Measurements from ENCODE around the gene E2F3. TPM values are rescaled to one million over a fixed set of nuclear protein-coding genes. Genes with fewer than 3 reads are reported as not detected.

The E2F3 gene
- total RNA-seq, 1 experiment from 2014 or later, result 27.1 TPM

DNA sequence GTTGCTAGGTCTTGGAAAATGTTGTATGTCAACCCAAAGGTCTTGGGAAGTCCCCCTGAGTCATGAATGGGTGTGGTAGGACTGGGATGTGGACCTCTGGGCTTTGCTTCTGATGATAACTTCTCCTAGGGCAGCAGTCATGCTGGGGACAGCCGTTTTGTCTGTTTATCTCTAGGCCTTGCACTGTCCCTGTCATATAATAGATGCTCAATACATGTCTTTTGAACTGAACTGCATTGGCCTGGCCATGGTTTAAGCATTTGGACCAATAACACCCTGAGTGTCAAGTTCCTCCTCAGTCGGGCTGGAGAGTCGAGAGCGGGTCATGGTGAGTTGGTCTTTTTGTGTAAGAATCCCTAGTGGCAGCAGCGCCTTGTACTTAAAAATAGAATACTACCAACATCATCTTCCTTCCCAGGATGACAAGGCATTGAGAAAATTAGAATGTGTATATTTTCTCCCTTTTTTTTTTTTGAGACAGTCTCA, 43.1 kb downstream of the E2F3 start:
- ChIA-PET POLR2A (no interaction called here), RAD21 (ENCODE audit: low non-redundant PET in 1 of 2, low total read pairs in 2 of 2, uncharacterized antibody in 2 of 2, unreplicated experiment in 2 of 2) (no interaction called here), CTCF (no interaction called here)
- Histone ChIP-seq H3K4me3 (replicated peaks in 1 of 2; ENCODE audit: low read depth in 1 of 2, low read length in 2 of 2) (no peak overlapping the region), H3K9me3 (ENCODE audit: control insufficient read depth in 1 of 2, insufficient read depth in 1 of 2, low read depth in 1 of 2, low read length in 2 of 2) (no peaks in the 10 kb centered on the region), H3K9me2 (ENCODE audit: insufficient read depth) (no peaks in the 10 kb centered on the region), H4K20me1 (ENCODE audit: insufficient read depth) (peaks cover 20% of the 10 kb centered on the region; the same call in 1 of the 2 replicates), H3K79me2 (ENCODE audit: insufficient read depth, low read length) (peaks cover 98% of the 10 kb centered on the region), H3K4me1 (ENCODE audit: control insufficient read depth in 1 of 2, insufficient read depth in 2 of 2, low read length in 2 of 2) (no peaks in the 10 kb centered on the region), H3K9ac (ENCODE audit: low read length) (no peak overlapping the region), H2AFZ (ENCODE audit: low read depth, low read length, poor library complexity, severe bottlenecking) (no peak overlapping the region), H3K36me3 (ENCODE audit: control insufficient read depth in 1 of 2, insufficient read depth in 2 of 2, low read length in 2 of 2) (no peaks in the 10 kb centered on the region; a peak in 2 of 4 replicates), H3K27ac (ENCODE audit: low read depth, low read length) (no peak overlapping the region), H3K27me3 (ENCODE audit: insufficient read depth, low read length) (no peaks in the 10 kb centered on the region), H3K4me2 (ENCODE audit: low read length) (no peak overlapping the region)
- TF ChIP-seq POLR2A (IDR thresholded peaks at IDR 0.05; ENCODE audit: borderline replicate concordance, extremely low read depth, insufficient read depth, insufficient read length) (no peak), YY1 (IDR thresholded peaks at IDR 0.05; ENCODE audit: extremely low read depth, insufficient replicate concordance, low read depth, low read length) (no peak), SRF (IDR thresholded peaks at IDR 0.05; ENCODE audit: low read depth) (no peak), EGR1 (IDR thresholded peaks at IDR 0.05; ENCODE audit: low read depth) (no peak), EZH2 (IDR thresholded peaks at IDR 0.05) (no peak), ZFX (IDR thresholded peaks at IDR 0.05) (no peak), ELF1 (IDR thresholded peaks at IDR 0.05; ENCODE audit: borderline replicate concordance, low read depth) (no peak), POLR2AphosphoS5 (IDR thresholded peaks at IDR 0.05; ENCODE audit: low read depth, low read length) (no peak), SP1 (IDR thresholded peaks at IDR 0.05; ENCODE audit: low read depth) (no peak), CEBPB (IDR thresholded peaks at IDR 0.05; ENCODE audit: low read depth) (no peak), TCF7L2 (IDR thresholded peaks at IDR 0.05; ENCODE audit: borderline replicate concordance, extremely low read depth, insufficient read depth, insufficient read length) (no peak), FOSL1 (IDR thresholded peaks at IDR 0.05; ENCODE audit: low read depth) (no peak)
- TF ChIP-seq, protein P1, sequence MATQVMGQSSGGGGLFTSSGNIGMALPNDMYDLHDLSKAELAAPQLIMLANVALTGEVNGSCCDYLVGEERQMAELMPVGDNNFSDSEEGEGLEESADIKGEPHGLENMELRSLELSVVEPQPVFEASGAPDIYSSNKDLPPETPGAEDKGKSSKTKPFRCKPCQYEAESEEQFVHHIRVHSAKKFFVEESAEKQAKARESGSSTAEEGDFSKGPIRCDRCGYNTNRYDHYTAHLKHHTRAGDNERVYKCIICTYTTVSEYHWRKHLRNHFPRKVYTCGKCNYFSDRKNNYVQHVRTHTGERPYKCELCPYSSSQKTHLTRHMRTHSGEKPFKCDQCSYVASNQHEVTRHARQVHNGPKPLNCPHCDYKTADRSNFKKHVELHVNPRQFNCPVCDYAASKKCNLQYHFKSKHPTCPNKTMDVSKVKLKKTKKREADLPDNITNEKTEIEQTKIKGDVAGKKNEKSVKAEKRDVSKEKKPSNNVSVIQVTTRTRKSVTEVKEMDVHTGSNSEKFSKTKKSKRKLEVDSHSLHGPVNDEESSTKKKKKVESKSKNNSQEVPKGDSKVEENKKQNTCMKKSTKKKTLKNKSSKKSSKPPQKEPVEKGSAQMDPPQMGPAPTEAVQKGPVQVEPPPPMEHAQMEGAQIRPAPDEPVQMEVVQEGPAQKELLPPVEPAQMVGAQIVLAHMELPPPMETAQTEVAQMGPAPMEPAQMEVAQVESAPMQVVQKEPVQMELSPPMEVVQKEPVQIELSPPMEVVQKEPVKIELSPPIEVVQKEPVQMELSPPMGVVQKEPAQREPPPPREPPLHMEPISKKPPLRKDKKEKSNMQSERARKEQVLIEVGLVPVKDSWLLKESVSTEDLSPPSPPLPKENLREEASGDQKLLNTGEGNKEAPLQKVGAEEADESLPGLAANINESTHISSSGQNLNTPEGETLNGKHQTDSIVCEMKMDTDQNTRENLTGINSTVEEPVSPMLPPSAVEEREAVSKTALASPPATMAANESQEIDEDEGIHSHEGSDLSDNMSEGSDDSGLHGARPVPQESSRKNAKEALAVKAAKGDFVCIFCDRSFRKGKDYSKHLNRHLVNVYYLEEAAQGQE (IDR thresholded peaks at IDR 0.05; ENCODE audit: low read depth), result no peak
- TF ChIP-seq, protein P2, sequence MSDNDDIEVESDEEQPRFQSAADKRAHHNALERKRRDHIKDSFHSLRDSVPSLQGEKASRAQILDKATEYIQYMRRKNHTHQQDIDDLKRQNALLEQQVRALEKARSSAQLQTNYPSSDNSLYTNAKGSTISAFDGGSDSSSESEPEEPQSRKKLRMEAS (IDR thresholded peaks at IDR 0.05), result no peak
- TF ChIP-seq, protein P3, sequence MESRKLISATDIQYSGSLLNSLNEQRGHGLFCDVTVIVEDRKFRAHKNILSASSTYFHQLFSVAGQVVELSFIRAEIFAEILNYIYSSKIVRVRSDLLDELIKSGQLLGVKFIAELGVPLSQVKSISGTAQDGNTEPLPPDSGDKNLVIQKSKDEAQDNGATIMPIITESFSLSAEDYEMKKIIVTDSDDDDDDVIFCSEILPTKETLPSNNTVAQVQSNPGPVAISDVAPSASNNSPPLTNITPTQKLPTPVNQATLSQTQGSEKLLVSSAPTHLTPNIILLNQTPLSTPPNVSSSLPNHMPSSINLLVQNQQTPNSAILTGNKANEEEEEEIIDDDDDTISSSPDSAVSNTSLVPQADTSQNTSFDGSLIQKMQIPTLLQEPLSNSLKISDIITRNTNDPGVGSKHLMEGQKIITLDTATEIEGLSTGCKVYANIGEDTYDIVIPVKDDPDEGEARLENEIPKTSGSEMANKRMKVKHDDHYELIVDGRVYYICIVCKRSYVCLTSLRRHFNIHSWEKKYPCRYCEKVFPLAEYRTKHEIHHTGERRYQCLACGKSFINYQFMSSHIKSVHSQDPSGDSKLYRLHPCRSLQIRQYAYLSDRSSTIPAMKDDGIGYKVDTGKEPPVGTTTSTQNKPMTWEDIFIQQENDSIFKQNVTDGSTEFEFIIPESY (IDR thresholded peaks at IDR 0.05; ENCODE audit: extremely low read depth, insufficient replicate concordance, low read length), result no peak
- TF ChIP-seq, protein P4, sequence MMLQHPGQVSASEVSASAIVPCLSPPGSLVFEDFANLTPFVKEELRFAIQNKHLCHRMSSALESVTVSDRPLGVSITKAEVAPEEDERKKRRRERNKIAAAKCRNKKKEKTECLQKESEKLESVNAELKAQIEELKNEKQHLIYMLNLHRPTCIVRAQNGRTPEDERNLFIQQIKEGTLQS (IDR thresholded peaks at IDR 0.05), result no peak
- TF ChIP-seq, protein P5, sequence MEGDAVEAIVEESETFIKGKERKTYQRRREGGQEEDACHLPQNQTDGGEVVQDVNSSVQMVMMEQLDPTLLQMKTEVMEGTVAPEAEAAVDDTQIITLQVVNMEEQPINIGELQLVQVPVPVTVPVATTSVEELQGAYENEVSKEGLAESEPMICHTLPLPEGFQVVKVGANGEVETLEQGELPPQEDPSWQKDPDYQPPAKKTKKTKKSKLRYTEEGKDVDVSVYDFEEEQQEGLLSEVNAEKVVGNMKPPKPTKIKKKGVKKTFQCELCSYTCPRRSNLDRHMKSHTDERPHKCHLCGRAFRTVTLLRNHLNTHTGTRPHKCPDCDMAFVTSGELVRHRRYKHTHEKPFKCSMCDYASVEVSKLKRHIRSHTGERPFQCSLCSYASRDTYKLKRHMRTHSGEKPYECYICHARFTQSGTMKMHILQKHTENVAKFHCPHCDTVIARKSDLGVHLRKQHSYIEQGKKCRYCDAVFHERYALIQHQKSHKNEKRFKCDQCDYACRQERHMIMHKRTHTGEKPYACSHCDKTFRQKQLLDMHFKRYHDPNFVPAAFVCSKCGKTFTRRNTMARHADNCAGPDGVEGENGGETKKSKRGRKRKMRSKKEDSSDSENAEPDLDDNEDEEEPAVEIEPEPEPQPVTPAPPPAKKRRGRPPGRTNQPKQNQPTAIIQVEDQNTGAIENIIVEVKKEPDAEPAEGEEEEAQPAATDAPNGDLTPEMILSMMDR (IDR thresholded peaks at IDR 0.05 in 2 of 3, conservative IDR thresholded peaks at IDR 0.05 in 1 of 3; ENCODE audit: borderline replicate concordance in 1 of 3, insufficient read depth in 1 of 3, low read depth in 2 of 3, low read length in 2 of 3), result no peak
- DNase-seq (ENCODE audit: low read depth, low spot score) (no peak), ATAC-seq (no peak)
- intact Hi-C loops (cut with micrococcal nuclease), result no loop called here
- no TSS peak for BruUV-seq (replicated peaks)
